ENCODE measurements around the gene BCL2L2. TPM values are rescaled to one million over a fixed set of nuclear protein-coding genes. Genes with fewer than 3 reads are reported as not detected.
"Not testable (repeated sequence)": the region's sequence is repeated elsewhere in the genome, so short reads cannot be mapped to it uniquely, and the experiment has no call there.

Gene BCL2L2
- total RNA-seq, 1 experiment from 2014 or later = 20.3 TPM

- Histone ChIP-seq H3K4me3 (no peak overlapping the region), H3K4me2 (no peak overlapping the region), H4K20me1 (ENCODE audit: insufficient read depth) (no peaks in the 10 kb centered on the region), H3K79me2 (ENCODE audit: low read depth) (peaks cover 24% of the 10 kb centered on the region), H3K9me3 (ENCODE audit: insufficient read depth, low read depth) (no peaks in the 10 kb centered on the region), H3K36me3 (ENCODE audit: low read depth) (peaks cover 20% of the 10 kb centered on the region; the same call in 1 of the 2 replicates), H3F3A (ENCODE audit: insufficient read depth, low read depth) (peaks cover 27% of the 10 kb centered on the region; the same call in 1 of the 2 replicates), H3K9me2 (ENCODE audit: insufficient read depth) (no peaks in the 10 kb centered on the region), H3K4me1 (replicated peaks; ENCODE audit: insufficient read depth) (peaks cover 15% of the 10 kb centered on the region), H3K27ac (no peak overlapping the region), H3K27me3 (ENCODE audit: insufficient read depth, low read depth) (no peaks in the 10 kb centered on the region), H2AFZ (no peak overlapping the region)
- no TSS peak for BruUV-seq (replicated peaks)
- TF ChIP-seq CTCF (conservative IDR thresholded peaks at IDR 0.05) = no peak
- no peak for TF ChIP-seq EZH2 (IDR thresholded peaks at IDR 0.05; ENCODE audit: low read depth)
- POLR2A ChIA-PET (ENCODE audit: unreplicated experiment) = no interaction called here
- intact Hi-C loops (cut with micrococcal nuclease; ENCODE audit: unreplicated experiment) = loop anchor here (5.0 kb wide), 2 partner anchors 142 to 232 kb away; partner anchors contain the start of genes NGDN and THTPA
- CTCF ChIA-PET = no interaction called here
- no peak for DNase-seq
These were observed 18.4 kb downstream of the BCL2L2 start for GRCh38 chr14:23324993-23325392.

- H3K4me1 ChIP-seq (replicated peaks; ENCODE audit: insufficient read depth); H3K27me3 ChIP-seq (ENCODE audit: insufficient read depth, low read depth); BruUV-seq (replicated peaks); H3K27ac ChIP-seq; H4K20me1 ChIP-seq (ENCODE audit: insufficient read depth); H3K4me3 ChIP-seq; H3K4me2 ChIP-seq; DNase-seq; H2AFZ ChIP-seq; H3K9me3 ChIP-seq (ENCODE audit: insufficient read depth, low read depth); H3K9me2 ChIP-seq (ENCODE audit: insufficient read depth): not testable (repeated sequence)
- POLR2A ChIA-PET (ENCODE audit: unreplicated experiment) = interaction anchor here (0.7 kb wide), 1 partner anchor 232 kb away, joined by 9 read pairs; no protein-coding TSS in a partner anchor
- H3K36me3 ChIP-seq (ENCODE audit: low read depth) = peaks cover 20% of the 10 kb centered on the region; the same call in 1 of the 2 replicates
- CTCF ChIA-PET = interaction anchor here (0.7 kb wide), 1 partner anchor 54 kb away, joined by 3 read pairs; no protein-coding TSS in a partner anchor
- intact Hi-C loops (cut with micrococcal nuclease; ENCODE audit: unreplicated experiment) = loop anchor here (5.0 kb wide), 1 partner anchor 232 kb away; the partner anchor contains the start of gene THTPA
- H3F3A ChIP-seq (ENCODE audit: insufficient read depth, low read depth) = peaks cover 24% of the 10 kb centered on the region; the same call in 1 of the 2 replicates
- peaks cover 24% of the 10 kb centered on the region for H3K79me2 ChIP-seq (ENCODE audit: low read depth)
These were observed 19.1 kb downstream of the BCL2L2 start for GRCh38 chr14:23325746-23326145.

- no peak for DNase-seq
- no peak for TF ChIP-seq EZH2 (IDR thresholded peaks at IDR 0.05; ENCODE audit: low read depth)
- TF ChIP-seq CTCF (conservative IDR thresholded peaks at IDR 0.05) = no peak
- peaks cover 24% of the 10 kb centered on the region for H3K79me2 ChIP-seq (ENCODE audit: low read depth)
- H4K20me1 ChIP-seq (ENCODE audit: insufficient read depth) = no peaks in the 10 kb centered on the region
- H3F3A ChIP-seq (ENCODE audit: insufficient read depth, low read depth) = peaks cover 24% of the 10 kb centered on the region; the same call in 1 of the 2 replicates
- 0 out of 2 replicates have a peak, but pooled peaks cover 5% of the 10 kb centered on the region for H3K27me3 ChIP-seq (ENCODE audit: insufficient read depth, low read depth)
- H3K4me1 ChIP-seq (replicated peaks; ENCODE audit: insufficient read depth) = peaks cover 9% of the 10 kb centered on the region
- H2AFZ ChIP-seq = no peak overlapping the region
- POLR2A ChIA-PET (ENCODE audit: unreplicated experiment) = interaction anchor here (0.6 to 0.7 kb wide), 3 partner anchors 231 to 788 kb away, joined by 3 to 9 read pairs (median 4); partner anchors contain the start of genes DCAF11 and NRL
- CTCF ChIA-PET = interaction anchor here (0.5 to 0.6 kb wide), 2 partner anchors 9 to 152 kb away, joined by 3 to 9 read pairs; no protein-coding TSS in a partner anchor
- no peak overlapping the region for H3K27ac ChIP-seq
- no peaks in the 10 kb centered on the region for H3K9me2 ChIP-seq (ENCODE audit: insufficient read depth)
- no peaks in the 10 kb centered on the region for H3K9me3 ChIP-seq (ENCODE audit: insufficient read depth, low read depth)
- H3K36me3 ChIP-seq (ENCODE audit: low read depth) = peaks cover 20% of the 10 kb centered on the region; the same call in 1 of the 2 replicates
- no TSS peak for BruUV-seq (replicated peaks)
- H3K4me2 ChIP-seq = no peak overlapping the region
- intact Hi-C loops (cut with micrococcal nuclease; ENCODE audit: unreplicated experiment) = loop anchor here (5.0 kb wide), 1 partner anchor 231 kb away; the partner anchor contains the start of gene THTPA
- H3K4me3 ChIP-seq = no peak overlapping the region
These were observed 20.1 kb downstream of the BCL2L2 start for GRCh38 chr14:23326491-23327332.

Measured in PC-9 (cell line).